Measurements from ENCODE around the gene PAPPA.

GRCh38 chr9:116213693-116214047, 60.1 kb downstream of the PAPPA start:
- TF ChIP-seq POLR2A (IDR thresholded peaks at IDR 0.05) (no peak), CTCF (IDR thresholded peaks at IDR 0.05) (no peak)
